ENCODE data around the gene SEMA4G.

DNA sequence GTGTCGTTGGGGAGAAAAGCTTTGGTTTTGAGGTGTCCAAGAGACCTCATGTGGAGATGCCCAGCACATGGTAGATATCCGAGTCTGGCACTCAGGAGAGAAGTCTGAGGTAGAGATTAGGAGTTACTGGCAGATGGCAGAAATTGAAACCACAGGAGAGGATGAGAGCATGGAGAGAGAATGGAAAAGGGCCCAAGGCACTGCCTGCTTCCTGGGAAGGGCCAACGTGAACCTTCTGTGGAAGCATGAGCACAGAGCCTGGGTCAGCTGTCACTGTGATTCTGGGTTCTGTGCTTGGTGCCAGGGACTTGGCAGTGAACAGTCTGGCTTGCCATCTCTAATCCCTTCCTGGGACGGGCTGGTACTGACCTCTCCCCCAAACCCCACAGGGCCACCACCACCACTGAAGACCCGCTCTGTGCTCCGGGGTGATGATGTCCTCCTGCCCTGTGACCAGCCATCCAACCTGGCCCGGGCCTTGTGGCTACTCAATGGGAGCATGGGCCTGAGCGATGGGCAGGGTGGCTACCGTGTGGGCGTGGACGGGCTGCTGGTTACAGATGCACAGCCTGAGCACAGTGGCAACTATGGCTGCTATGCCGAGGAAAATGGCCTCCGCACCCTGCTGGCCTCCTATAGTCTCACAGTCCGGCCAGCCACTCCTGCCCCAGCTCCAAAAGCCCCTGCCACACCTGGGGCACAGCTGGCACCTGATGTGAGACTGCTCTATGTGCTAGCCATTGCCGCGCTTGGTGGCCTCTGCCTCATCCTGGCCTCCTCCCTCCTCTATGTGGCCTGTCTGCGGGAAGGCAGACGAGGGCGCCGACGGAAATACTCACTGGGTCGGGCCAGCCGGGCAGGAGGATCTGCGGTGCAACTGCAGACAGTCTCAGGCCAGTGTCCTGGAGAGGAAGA lies 13.9 kb downstream of the SEMA4G start:
- TF ChIP-seq, protein P1, sequence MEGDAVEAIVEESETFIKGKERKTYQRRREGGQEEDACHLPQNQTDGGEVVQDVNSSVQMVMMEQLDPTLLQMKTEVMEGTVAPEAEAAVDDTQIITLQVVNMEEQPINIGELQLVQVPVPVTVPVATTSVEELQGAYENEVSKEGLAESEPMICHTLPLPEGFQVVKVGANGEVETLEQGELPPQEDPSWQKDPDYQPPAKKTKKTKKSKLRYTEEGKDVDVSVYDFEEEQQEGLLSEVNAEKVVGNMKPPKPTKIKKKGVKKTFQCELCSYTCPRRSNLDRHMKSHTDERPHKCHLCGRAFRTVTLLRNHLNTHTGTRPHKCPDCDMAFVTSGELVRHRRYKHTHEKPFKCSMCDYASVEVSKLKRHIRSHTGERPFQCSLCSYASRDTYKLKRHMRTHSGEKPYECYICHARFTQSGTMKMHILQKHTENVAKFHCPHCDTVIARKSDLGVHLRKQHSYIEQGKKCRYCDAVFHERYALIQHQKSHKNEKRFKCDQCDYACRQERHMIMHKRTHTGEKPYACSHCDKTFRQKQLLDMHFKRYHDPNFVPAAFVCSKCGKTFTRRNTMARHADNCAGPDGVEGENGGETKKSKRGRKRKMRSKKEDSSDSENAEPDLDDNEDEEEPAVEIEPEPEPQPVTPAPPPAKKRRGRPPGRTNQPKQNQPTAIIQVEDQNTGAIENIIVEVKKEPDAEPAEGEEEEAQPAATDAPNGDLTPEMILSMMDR (tag by site-specific recombination; IDR thresholded peaks at IDR 0.05): no peak
- no peak for TF ChIP-seq MYNN (tag by site-specific recombination; IDR thresholded peaks at IDR 0.05; ENCODE audit: borderline replicate concordance)

All from HEK293 (cell line).